ENCODE data around the gene PCDHAC2. TPM values are rescaled to one million over a fixed set of nuclear protein-coding genes. Genes with fewer than 3 reads are reported as not detected.
A peak's percentile ranks its signal among the peaks of the same experiment; 100 is the strongest.

PCDHAC2 gene
- total RNA-seq, 1 donor from 2014 or later = 12.4 TPM

DNA sequence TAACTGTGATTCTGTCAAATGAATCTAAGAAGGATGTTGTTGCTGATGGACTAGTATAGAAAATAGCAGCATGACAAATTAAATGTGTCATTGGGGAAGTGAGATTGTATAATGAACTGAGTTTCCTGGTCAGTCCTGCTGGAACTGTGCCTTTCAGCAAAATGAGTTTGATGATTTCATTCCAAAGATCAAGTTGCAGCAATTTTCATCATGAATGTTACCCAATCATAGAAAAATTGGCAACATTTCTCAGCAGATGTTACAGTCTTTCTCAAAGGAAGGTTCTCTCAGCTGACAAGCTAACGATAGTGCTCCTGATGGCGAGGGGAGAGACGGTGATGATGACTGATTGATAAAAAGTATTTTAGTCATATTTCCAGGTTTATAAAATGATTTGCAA, 10.7 kb downstream of the PCDHAC2 start:
- Mint-ChIP-seq H3K4me3 (no peak overlapping the region), H3K9me3 (no peaks in the 10 kb centered on the region), H3K36me3 (no peaks in the 10 kb centered on the region), H3K27me3 (ENCODE audit: low read depth) (no peaks in the 10 kb centered on the region), H3K4me1 (peaks cover 32% of the 10 kb centered on the region), H3K27ac (peak overlapping the region; percentile 39)
- no peak for DNase-seq (ENCODE audit: low spot score in 2 of 2, unreplicated experiment in 2 of 2)
- TF ChIP-seq, protein P1, sequence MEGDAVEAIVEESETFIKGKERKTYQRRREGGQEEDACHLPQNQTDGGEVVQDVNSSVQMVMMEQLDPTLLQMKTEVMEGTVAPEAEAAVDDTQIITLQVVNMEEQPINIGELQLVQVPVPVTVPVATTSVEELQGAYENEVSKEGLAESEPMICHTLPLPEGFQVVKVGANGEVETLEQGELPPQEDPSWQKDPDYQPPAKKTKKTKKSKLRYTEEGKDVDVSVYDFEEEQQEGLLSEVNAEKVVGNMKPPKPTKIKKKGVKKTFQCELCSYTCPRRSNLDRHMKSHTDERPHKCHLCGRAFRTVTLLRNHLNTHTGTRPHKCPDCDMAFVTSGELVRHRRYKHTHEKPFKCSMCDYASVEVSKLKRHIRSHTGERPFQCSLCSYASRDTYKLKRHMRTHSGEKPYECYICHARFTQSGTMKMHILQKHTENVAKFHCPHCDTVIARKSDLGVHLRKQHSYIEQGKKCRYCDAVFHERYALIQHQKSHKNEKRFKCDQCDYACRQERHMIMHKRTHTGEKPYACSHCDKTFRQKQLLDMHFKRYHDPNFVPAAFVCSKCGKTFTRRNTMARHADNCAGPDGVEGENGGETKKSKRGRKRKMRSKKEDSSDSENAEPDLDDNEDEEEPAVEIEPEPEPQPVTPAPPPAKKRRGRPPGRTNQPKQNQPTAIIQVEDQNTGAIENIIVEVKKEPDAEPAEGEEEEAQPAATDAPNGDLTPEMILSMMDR (IDR thresholded peaks at IDR 0.05; ENCODE audit: unreplicated experiment) = no peak

DNA sequence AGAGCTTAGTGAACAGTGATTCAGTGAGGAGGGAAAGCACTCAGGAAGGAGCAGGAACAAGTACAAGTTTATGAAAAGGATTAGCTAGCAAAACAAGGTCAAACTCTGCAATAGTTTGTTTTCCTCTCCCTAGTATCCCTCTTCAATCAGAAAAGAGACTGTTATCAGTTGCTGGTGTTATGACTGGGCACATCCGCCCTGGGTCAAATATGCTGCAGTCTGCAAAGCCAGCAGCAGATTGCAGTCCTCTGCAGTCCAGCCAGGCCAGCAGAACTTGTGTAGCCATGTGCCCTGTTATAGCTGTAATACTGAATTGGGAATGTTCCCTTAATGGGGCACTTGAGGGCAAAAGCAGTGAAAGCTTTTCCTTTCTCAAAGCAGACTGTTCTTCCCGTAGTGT, 12.0 kb downstream of the PCDHAC2 start:
- TF ChIP-seq, protein P1 (IDR thresholded peaks at IDR 0.05; ENCODE audit: unreplicated experiment) = no peak
- DNase-seq (ENCODE audit: low spot score in 2 of 2, unreplicated experiment in 2 of 2) = no peak
- Mint-ChIP-seq H3K27ac (peak overlapping the region; percentile 70), H3K27me3 (ENCODE audit: low read depth) (no peaks in the 10 kb centered on the region), H3K4me1 (peaks cover 35% of the 10 kb centered on the region), H3K4me3 (no peak overlapping the region), H3K36me3 (peaks cover 7% of the 10 kb centered on the region), H3K9me3 (no peaks in the 10 kb centered on the region)

DNA sequence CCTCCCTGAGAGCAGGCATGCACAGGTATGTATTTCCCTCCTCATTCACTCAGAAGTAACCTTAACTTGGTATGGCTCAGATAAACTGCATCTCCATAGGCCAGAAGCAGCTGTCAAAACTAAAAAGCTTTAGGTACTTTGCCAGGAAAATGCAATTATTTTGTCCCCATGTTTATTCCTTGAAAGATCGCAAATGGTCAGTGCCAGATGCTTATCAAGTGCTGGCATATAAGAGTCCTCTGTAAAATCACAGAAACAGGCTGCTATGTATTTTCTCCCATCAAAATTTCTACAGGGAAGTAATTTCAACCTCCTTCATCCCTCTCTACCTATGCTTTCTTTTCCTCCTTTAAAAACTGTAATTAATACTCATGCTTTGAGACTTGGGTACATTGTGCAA, 12.7 kb downstream of the PCDHAC2 start:
- Mint-ChIP-seq H3K9me3 (no peaks in the 10 kb centered on the region), H3K4me1 (peaks cover 35% of the 10 kb centered on the region), H3K27me3 (ENCODE audit: low read depth) (no peaks in the 10 kb centered on the region), H3K4me3 (no peak overlapping the region), H3K36me3 (peaks cover 11% of the 10 kb centered on the region), H3K27ac (peak overlapping the region; percentile 21)
- TF ChIP-seq, protein P1 (IDR thresholded peaks at IDR 0.05; ENCODE audit: unreplicated experiment) = no peak
- no peak for DNase-seq (ENCODE audit: low spot score in 2 of 2, unreplicated experiment in 2 of 2)

DNA sequence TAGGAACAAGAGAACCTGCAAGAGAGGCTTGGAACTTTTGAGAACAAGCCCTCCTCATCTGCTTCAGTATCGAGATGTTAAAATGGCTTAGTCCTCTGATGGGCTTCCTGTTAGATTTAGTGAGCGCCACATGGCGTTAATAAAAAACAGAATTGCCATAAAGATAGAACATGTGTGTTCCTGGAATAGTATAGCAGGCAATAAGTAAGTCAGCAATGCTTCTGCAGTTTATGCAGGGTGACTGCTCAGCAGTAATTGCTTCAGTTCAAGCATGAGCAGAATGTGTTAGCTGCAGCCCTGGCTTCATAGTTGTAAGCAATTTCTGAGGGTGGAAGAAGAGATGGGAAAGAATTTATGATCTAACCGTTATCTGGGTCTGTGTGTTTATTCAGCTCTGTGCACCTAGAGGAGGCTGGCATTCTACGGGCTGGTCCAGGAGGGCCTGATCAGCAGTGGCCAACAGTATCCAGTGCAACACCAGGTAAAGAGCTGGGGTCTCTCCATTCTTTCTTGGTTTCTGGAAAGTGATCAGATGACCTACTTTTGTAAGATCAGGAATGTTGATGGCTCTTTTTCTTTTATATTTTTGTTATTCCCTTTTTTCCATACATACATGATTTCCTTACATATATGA, 15.9 kb downstream of the PCDHAC2 start:
- TF ChIP-seq, protein P1 (IDR thresholded peaks at IDR 0.05; ENCODE audit: unreplicated experiment) = no peak
- Mint-ChIP-seq H3K27ac (no peak overlapping the region), H3K4me3 (no peak overlapping the region), H3K9me3 (no peaks in the 10 kb centered on the region), H3K27me3 (ENCODE audit: low read depth) (no peaks in the 10 kb centered on the region), H3K4me1 (peaks cover 46% of the 10 kb centered on the region), H3K36me3 (peaks cover 11% of the 10 kb centered on the region)
- no peak for DNase-seq (ENCODE audit: low spot score in 2 of 2, unreplicated experiment in 2 of 2)

DNA sequence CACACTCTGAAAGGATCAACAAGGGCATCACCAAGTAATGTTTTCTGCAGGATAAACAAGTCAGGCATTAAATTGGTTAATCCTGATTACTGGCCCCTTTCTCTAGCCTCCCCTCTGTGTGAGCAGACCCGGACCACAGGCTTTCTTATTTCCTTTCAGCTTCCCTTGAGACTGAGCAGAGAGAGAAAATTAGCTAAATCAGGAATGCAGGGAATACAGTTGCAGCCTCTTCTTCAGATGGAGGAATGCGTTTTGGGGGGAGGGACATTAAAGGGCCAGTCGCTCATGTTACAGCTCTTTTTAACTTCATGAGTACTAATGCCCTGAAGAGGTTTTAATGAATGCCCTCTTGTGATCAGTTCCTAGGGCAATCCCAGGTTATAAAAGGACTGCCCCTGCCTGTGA, 19.8 kb downstream of the PCDHAC2 start:
- peaks cover 11% of the 10 kb centered on the region for H3K36me3 Mint-ChIP-seq
- peaks cover 62% of the 10 kb centered on the region for H3K4me1 Mint-ChIP-seq
- peak overlapping the region; percentile 93 for H3K27ac Mint-ChIP-seq
- peak overlapping the region; percentile 16 for H3K4me3 Mint-ChIP-seq
- H3K9me3 Mint-ChIP-seq = no peaks in the 10 kb centered on the region
- TF ChIP-seq, protein P1 (IDR thresholded peaks at IDR 0.05; ENCODE audit: unreplicated experiment) = no peak
- H3K27me3 Mint-ChIP-seq (ENCODE audit: low read depth) = no peaks in the 10 kb centered on the region
- no peak for DNase-seq (ENCODE audit: low spot score in 2 of 2, unreplicated experiment in 2 of 2)

Measured in mesothelial cell of epicardium (in vitro differentiated cells).